Kasumi-1 (cell line): ENCODE data around the gene NDUFAB1.
A peak's percentile ranks its signal among the peaks of the same experiment; 100 is the strongest.
"Not testable (repeated sequence)": the region's sequence is repeated elsewhere in the genome, so short reads cannot be mapped to it uniquely, and the experiment has no call there.

Source experiments
- DNase-seq, 2 experiments: peaks; one replicate each; lab custom pipeline; 2025; lab: John Stamatoyannopoulos, UW

Gene NDUFAB1

DNA sequence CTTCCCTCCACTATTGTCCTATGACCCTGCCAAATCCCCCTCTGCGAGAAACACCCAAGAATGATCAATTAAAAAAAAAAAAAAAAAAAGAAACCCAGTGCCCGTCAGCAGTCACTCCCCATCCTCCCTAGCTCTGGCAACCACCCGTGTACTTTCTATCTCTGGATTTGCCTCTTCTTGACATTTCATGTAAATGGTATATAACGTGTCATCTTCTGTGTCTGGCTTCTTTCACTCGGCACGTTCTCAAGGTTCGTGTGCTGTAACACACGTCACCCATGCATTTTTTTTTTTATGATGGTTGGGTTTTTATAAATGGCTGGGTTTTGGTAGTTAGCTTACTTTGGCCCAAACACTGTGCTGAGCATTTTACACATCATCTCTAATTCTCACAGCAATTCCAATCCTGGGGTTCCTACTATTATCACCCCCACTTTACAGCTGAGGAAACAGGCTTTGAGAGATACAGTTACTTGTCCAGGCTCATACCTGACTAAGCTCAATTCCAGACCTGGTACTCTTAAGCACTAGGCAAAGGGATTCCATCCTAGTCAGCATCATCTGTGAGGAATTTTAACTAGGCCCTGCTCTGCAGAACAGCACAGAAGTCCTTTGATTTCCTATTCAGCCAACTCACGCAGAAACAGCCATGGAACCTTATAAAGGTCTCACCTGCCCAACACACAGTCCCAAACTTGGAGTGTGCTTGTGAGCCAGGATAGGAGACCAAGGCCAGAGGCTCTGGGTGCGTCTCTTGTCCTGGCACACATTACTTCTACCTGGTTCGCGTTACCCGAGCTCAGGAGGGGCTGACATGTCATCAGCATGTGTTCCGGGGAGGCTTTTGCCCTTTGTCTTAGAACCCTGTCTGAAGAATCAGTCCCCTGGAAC is 11.7 kb downstream of the NDUFAB1 start:
- DNase-seq, result no peak

DNA sequence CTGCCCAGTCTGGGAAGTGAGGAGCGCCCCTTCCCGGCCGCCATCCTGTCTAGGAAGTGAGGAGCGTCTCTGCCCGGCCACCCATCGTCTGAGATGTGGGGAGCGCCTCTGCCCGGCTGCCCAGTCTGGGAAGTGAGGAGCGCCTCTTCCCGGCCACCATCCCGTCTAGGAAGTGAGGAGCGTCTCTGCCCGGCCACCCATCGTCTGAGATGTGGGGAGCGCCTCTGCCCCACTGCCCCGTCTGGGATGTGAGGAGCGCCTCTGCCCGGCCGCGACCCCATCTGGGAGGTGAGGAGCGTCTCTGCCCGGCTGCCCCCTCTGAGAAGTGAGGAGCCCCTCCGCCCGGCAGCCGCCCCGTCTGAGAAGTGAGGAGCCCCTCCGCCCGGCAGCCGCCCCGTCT is 12.8 kb downstream of the NDUFAB1 start:
- DNase-seq, result not testable (repeated sequence)

DNA sequence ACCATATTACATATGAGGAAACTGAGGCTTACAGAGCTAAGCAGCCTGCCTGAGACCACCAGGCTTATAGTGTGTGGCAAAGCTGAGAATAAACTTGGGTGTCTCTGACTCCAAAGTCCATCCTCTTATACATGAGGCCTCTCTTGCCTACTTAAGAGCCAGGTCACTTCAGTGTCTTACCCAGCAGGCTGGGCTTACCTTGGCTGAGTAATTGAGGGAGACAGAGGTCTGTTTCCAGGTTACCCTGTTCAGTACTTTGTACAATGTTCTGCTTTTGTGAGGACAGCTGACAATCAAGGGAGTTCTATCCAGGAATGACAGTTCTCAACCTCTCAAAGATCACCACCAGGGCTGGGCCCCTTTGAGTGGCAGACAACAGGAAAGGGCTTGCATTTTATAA is 14.4 kb downstream of the NDUFAB1 start:
- no peak for DNase-seq

DNA sequence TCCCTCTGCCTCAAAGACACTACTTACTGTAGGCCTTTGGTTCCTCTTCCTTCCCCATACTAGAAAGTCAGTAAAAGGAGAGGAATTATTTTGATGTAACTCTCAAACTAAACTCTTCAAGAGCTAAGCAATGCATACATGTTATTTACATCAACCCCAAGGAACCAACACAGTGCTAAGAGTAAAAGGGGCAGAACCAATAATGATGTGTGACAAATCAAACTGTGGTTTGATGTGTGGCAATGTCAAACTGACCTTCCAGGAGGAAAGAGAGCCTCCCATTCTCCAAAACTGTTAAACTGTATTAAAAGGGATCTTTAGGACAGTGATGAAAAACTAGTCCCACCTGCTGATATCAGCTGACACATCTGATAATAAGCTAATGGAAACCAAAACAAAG is 15.7 kb downstream of the NDUFAB1 start:
- no peak for DNase-seq

DNA sequence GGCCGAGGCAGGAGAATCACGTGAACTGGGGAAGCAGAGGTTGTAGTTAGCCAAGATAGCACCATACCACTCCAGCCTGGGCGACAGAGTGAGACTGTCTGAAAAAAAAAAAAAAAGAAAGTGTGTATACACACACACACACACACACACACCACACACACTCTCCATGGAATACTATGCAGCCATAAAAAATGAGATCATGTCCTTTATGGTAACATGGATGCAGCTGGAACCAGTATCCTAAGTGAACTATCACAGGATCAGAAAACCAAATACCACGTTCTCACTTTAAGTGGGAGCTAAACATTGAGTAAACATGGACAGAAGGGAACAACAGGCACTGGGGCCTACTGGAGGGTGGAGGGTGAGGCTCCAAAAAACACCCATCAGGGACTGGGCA is 16.7 kb downstream of the NDUFAB1 start:
- no peak for DNase-seq

DNA sequence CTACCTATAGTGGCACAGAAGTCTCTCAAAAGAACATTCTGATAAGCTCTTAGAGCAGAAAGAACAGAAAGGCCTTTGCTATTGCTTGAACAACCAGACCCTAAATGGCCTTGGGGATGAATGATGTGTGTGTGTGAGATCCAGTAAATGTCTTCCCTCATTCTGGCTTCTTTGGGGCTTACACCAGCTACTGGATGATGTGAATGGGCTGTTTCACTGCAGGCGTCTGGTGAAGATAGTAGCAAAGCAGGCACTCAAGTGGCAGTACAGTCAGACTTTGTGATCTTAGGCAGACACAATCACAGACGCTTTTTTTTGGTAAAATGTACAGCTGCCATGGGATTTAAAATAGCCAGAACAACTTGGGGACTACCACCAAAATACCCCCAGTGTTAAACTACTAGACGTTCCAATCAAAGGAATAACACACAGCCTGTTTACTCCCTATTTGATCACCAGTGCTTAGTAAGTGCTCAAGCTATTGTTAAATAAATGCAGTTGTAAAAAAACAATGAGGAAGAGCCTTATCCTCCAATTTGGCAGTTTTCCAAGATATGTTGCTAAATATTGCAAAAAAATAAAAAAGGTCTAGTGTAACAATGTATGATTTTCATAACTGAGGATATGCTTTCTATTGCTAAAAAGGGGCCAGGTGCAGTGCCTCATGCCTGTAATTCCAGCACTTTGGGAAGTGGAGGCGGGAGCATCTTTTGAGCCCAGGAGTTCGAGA is 17.9 kb downstream of the NDUFAB1 start:
- no peak for DNase-seq

DNA sequence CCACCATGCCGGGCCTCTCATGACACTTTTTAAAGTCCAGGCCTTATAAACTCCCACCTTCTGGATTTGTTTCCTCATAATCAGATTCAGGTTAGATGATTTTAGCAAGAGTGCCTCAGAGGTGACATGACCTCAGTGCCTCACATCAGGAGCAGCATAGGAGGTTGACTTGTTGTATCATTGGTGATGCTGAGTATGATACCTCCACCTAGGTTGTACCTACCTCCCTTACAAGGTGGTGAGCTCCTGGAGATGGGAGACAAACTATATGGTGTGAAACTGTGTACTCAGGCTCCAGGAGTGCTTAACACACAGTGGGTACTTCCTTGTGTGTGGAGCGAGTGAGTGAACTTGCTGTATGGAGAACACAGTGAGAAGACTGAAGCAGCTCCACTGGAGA is 18.6 kb downstream of the NDUFAB1 start:
- no peak for DNase-seq

DNA sequence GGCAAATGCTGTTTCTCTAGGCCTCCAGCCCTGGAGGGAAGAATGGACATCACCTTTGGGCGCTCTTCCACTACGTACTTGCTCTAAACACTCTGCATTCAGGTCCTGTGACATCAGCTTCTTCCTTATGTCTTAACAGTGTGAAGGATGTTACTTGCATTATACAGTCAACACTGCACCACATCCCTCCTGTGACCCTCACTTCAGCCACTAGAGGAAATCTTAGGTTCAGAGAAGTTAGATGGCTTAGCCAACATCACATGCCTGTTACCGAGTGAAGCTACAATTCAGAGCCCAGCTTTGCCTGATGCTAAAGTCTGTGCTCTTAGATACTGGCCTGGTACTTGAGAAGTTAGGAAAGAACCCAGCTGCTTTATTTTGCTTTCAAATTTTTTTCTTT is 20.3 kb downstream of the NDUFAB1 start:
- DNase-seq, result no peak

DNA sequence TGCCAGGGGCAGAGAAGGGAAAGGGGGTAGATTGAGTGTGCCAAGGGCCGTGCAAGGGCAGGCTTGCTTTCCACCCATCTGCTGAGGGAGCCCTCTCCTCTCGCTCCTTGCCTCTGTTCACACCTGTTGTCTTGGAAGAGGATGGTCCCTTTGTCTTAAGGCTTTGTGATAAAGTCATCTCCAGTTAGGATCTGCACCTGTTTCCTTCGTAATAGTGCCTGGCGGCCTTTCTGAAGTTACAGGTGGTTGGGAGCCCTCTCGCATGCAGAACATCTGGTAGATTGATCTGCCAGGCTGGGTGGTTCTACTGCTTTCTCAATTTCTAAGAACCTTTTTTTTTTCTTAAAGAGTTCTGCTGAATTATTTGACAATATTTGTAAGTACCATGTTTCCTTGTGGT is 22.3 kb downstream of the NDUFAB1 start:
- no peak for DNase-seq

DNA sequence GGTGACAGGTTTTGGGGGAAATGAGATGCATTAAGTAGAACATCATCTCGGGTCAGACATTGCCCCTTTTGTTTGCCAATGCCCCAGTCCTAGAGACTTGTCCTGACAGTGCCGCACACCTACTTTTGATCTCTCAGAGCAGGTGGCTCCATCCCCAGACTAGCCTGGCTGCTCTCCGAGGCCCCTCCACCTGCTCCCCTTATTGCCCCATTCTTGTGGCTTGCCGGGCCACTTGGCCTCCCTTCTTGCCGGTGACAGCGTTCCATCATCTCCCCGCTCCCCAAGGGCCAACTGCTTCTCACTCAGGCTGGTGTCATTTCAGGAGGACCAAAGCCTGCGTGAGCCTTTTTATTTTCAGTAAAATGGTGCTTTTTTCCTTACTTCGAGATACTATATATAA is 23.7 kb downstream of the NDUFAB1 start:
- no peak for DNase-seq

DNA sequence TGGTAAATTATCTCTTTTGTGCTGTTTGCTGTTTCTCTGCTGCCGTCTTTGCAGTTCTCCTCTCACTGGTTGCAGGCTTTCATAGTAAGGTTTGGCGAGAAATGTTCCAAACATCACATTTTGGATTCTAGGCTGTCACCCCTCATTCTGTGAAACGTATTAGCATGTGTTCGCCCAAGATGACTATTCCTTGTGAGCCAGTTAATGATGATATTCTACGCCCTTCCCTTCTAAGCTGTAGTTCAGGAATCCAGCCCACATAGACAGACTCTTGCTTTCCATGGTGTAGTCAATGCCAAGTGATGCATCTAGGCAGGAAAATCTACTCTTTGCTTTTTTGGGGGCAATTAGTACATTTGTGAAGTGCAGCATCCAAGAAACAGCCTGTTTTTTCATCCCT is 24.2 kb downstream of the NDUFAB1 start:
- DNase-seq, result no peak

DNA sequence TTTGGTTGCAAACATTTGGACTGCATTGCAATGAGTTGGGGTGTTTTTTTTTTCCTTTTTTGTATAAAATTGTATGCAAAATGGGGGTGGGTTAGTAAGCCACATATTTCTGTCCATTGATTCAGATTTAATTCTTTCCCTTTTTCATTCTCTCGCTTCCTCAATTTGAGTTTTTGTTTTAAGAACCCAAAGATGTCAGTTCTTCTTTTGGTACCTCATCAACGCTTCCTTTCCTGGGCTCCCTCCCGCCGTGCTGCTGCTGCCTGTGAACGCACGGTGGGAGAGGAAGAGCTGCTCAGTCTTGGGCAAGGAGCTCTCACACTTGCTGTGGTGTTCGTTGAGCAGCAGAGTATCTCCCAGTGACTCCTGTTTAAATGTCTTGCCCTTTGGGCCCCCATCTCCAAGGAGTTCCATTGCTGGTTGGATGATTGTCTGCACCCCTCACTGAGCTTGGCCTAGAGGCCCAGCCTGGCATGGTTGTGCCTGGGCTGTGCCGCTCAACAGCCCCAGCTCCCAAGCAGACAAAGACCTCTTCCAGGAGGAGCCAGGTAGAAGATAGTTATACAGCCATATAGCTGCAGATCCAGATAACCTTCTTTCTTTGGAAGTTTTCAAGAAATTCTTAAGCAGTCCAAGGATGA is 25.0 kb downstream of the NDUFAB1 start:
- peak; percentile 50 to 53 for DNase-seq

DNA sequence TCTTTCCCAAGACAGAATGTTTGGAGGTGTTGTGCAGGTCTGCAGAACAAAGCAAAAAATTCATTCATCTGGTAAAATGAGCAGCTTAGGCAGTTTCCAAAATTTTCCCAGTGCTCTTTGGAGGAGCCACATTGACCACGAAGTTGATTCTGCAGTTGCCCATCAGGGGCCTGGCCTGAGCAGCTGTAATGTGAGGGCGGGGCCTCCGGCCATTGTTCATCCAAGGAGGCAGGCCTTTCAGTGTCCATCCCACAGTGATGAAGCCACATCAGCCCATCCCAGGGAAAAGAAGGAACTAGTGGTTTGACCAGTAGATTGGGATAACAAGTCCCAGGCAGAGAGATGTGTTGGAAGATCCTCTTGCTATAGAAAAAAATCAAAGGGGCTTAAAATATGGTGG is 28.5 kb downstream of the NDUFAB1 start:
- DNase-seq, result no peak

DNA sequence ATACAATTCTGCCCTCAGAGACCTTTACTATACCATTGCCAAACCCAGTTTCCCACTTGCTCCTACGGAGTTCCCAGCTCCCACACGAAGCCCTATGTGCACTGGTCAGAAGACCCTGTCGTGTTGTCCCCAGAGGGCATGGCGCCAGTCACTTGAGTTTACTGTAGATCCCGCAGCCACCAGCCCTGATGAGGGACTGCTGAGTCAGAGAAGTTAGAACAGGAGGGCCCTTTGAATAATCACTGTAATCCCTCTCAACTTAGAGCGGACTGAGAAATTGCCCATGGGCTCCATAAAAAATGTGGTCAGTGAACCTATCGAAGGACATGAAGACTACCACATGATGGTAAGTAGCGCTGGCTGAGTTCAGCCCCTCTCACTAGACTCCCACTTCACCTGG is 29.4 kb downstream of the NDUFAB1 start:
- DNase-seq, result no peak

DNA sequence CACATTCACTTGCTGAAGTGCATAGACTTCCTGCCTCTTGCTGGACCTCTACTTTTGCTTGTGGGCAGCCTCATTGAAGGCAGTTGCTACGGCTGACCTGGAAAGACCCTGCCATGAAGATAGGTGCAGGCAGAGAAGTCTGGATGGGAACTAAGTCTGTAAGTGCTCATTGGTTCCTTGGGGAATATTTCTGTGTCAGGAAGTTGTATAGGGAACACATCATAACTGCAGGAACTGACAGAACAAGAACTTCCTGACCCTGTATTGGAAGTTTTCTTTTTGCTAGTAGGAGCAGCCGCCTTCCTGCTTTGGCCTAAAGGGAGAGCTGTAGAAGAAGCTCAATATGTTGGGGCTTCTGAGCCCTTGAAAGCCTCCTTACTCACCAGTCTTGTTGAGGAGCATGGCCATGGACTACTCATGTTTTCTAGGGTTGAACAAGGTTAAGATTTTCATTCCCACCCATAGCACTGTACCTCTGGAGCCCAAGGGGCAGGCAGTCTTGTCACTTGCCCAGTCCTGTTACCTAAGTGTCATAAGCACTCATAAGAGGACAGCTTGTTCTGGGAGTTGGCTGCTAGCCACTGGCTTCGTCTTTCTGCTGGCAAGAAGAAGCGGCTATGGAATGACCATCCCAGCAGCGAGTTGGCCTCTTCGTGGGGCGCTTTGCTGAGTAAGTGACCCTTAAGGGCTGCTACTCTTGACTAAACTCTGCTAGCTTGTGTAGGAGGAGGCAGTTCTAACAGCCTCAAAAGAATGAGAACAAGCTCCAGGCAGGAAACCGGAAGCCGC is 31.3 kb downstream of the NDUFAB1 start:
- DNase-seq, result no peak

DNA sequence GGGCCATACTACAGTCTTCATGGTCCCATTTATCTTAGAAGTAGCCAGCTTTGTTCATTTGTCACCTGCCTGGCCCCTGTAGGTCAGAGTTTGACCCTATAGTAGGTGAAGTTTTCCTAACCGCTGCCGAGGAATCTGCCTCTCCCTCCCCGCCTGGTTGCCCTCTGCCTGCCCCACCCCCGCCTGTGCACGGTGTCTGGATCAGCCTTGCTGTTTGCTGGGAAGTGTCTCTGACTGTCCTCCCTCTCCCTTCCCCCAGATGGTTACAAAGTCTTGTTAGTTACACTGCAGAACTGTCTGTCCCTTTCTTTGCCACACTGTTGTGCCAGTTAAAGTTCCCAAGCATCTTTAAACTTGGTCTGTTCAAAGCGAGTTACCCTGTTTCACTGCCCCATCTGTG is 32.9 kb downstream of the NDUFAB1 start:
- no peak for DNase-seq

DNA sequence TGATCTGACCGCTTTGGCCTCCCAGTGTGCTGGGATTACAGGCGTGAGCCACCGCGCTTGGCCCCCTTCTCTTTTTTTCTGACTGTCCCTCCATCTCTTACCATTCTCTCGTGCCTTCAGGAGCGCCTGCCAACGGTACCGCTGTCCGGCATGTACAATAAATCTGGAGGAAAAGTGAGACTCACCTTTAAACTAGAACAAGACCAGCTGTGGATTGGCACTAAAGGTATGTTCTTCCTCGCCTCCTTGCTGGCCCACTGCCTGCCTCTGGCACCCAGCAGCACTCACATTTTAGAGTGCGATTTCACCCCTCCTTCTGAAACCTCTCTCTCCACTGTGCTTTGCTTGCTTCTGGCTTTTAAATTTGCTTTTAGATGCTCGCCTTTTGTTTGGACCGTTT is 33.6 kb downstream of the NDUFAB1 start:
- no peak for DNase-seq

DNA sequence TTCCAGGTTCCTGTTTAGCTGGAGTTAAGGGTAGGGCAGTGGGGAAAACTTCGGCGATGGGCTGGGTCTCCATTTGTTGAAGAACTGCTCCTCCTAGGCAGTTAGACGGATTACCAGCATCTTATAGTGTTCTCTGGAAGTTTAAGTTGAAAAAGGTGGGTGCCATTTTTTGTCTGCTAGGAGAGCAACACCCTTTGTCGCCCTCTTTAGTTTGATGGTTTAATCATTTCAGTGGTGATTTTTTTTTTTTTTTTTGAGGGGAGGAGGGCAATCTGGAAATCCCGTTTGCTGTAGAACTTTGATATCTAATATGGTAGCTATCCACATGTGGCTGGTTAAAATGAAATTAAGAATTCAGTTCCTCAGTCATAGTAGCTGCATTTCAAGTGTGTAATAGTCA is 34.5 kb downstream of the NDUFAB1 start:
- no peak for DNase-seq

DNA sequence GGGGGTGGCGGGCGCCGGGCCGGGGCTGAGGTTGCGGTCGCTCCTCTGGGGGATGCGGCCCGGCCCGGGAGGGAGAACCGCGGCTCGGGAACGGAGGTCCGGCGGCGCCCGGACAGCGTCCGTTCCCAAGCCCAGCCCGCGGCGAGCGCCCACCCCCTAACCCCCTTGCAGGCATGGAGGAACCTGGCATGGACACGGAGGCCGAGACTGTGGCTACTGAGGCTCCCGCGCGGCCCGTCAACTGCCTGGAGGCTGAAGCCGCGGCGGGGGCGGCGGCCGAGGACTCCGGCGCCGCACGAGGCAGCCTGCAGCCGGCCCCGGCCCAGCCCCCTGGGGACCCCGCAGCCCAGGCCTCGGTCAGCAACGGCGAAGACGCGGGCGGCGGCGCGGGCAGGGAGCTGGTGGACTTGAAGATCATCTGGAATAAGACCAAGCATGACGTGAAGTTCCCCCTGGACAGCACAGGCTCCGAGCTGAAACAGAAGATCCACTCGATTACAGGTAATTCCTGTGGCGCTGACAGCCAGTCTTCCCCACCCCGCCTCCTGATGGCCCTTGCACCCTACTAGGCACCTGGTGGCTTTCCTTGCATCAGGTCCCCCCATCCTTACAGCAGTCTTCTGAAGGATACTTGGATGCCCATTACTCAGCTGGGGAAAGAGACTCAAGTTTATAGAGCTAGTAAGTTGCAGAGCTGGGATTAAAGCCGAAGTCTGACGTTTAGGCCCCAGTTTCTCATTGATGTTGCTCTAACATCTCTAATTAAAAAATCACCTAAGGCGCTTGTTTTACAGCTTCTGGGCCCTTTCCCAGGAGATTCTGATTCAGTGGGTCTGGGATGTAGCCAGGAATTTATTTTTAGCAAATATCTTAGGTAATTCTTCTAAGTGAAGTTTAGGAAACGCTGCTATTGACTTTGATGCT is 38.1 kb downstream of the NDUFAB1 start:
- no peak for DNase-seq

DNA sequence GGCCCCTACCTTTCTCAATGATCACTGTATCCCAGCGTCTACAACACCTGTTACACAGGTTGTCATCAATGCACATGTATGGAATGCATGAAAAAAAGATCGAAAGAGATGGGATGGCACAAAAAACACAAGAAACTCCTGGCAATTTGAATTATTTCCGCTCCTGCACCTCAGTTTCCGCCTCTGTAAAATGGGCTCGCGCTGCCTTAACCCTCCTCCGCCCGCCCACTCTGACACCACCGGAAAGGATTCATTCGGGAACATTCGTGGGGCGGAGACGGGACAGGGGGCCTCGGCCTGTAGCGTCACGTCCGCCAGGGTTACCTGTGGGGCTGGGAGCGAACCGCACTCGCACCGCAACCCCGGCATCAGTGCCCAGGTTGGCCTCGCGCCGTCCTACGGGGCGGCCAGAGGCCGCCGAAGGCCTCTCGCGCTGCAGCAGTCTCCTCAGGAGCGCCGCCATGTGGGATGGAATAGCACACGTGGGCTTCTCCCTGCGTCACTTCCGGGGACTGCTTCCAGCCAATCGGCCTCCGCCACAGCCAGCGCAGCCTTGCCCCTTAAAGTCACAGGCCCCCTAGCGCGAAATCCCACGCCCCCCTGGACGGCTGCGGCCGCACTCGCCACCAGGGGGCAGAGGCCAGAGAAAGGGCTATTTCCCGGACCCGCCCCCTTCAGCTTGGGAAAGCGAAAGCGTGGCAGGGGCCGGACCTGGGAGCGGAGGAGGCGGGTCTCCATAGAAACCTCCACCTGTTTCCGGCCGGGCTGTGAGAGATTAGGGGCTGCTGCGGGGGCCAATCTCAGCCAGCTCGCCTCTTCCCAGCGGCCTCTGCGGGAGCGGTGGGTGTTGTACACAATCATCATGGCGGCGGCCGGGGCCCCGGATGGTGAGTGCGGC is 39.0 kb downstream of the NDUFAB1 start, which contains the start of the genes EARS2 and UBFD1:
EARS2 (minus strand) TSS at position 470 of the 898 bp plus-strand sequence; CDS start at position 463, 7 bp downstream.
UBFD1 (plus strand) TSS at position 847 of the 898 bp plus-strand sequence; CDS start at position 863, 16 bp downstream.
- DNase-seq, result peak; percentile 86 to 89
